A673 (cell line): ENCODE measurements around the gene SKI. TPM values are rescaled to one million over a fixed set of nuclear protein-coding genes. Genes with fewer than 3 reads are reported as not detected.

Experiments
- BruUV-seq: library from RNA; stranded (reverse); fragments of 400-500 nt; replicated peaks from 2 replicates; lab custom pipeline; 2021; lab: Mats Ljungman, UMichigan
- CTCF ChIA-PET: fragments of 300-600 bp; sonication (Branson Sonifier 250); formaldehyde crosslinking; loops from one replicate; lab custom pipeline; 2022; ENCODE audit warnings: antibody characterized with exemption; lab: Charles Lee
- POLR2A ChIA-PET: fragments of 300-600 bp; sonication (Branson Sonifier 250); formaldehyde crosslinking; loops from one replicate; lab custom pipeline; 2022; ENCODE audit warnings: antibody characterized with exemption; ENCODE audit not compliant: low non-redundant PET; lab: Charles Lee
- DNase-seq: peaks from one replicate; pipeline ENCODE4 v3.0.0-alpha.2; 2015; ENCODE audit warnings: low spot score
- H3K27ac ChIP-seq: fragments of 200-600 bp; sonication (generic); 2 replicates; pipeline ENCODE4 v1.5.1; 2016; ENCODE audit warnings: mixed run types, low read depth, mild to moderate bottlenecking, mixed read lengths, antibody characterized with exemption, low read length; ENCODE audit not compliant: poor library complexity, severe bottlenecking
- H3K27me3 ChIP-seq: fragments of 200-600 bp; sonication (generic); replicated peaks from 2 replicates; pipeline ENCODE4 v1.6.1; 2017; ENCODE audit warnings: mixed run types, low read depth, mild to moderate bottlenecking, mixed read lengths, antibody characterized with exemption, low read length; ENCODE audit not compliant: insufficient read depth, poor library complexity
- H3K36me3 ChIP-seq: fragments of 200-600 bp; sonication (generic); 2 replicates; pipeline ENCODE4 v1.6.1; 2016; ENCODE audit warnings: mixed run types, mild to moderate bottlenecking, mixed read lengths, antibody characterized with exemption, low read length; ENCODE audit not compliant: insufficient read depth, poor library complexity, severe bottlenecking
- H3K4me1 ChIP-seq: fragments of 200-600 bp; sonication (generic); 2 replicates; pipeline ENCODE4 v1.6.1; 2017; ENCODE audit warnings: mixed run types, mild to moderate bottlenecking, mixed read lengths, antibody characterized with exemption, low read length; ENCODE audit not compliant: insufficient read depth, poor library complexity, severe bottlenecking
- H3K4me3 ChIP-seq: fragments of 200-600 bp; sonication (generic); 2 replicates; pipeline ENCODE4 v1.5.1; 2016; ENCODE audit warnings: low read depth, mixed run types, mild to moderate bottlenecking, mixed read lengths, low read length; ENCODE audit not compliant: poor library complexity, severe bottlenecking
- H3K9me3 ChIP-seq: fragments of 200-600 bp; sonication (generic); 2 replicates; pipeline ENCODE4 v1.6.1; 2016; ENCODE audit warnings: mixed run types, low read depth, mild to moderate bottlenecking, mixed read lengths, antibody characterized with exemption, low read length; ENCODE audit not compliant: poor library complexity, severe bottlenecking
- EZH2 ChIP-seq: fragments of 200-600 bp; sonication (generic); IDR thresholded peaks from 2 replicates; pipeline ENCODE4 v1.6.1; 2017; ENCODE audit warnings: borderline replicate concordance, low read depth, mild to moderate bottlenecking, mixed read lengths, antibody characterized with exemption, low read length; ENCODE audit not compliant: poor library complexity, severe bottlenecking
- intact Hi-C: fragments of 100-400 bp; cut with micrococcal nuclease; formaldehyde crosslinking; loops from one replicate; pipeline ENCODE4 v1.10.0; 2022; ENCODE audit not compliant: unreplicated experiment
- total RNA-seq: library from RNA; stranded (reverse); gene quantifications from 2 replicates; pipeline ENCODE4 v1.2.3, GENCODE V29; 2021
- TF ChIP-seq, protein P1 (sequence below): fragments of 300-800, 200-600 bp; sonication (generic); conservative IDR thresholded peaks from 2 replicates; pipeline ENCODE4 v1.5.1; 2017; ENCODE audit warnings: low read depth, mild to moderate bottlenecking, antibody characterized with exemption, low read length, moderate library complexity, mixed read lengths

Gene SKI
- total RNA-seq, 1 experiment from 2014 or later = 88.1 TPM

DNA sequence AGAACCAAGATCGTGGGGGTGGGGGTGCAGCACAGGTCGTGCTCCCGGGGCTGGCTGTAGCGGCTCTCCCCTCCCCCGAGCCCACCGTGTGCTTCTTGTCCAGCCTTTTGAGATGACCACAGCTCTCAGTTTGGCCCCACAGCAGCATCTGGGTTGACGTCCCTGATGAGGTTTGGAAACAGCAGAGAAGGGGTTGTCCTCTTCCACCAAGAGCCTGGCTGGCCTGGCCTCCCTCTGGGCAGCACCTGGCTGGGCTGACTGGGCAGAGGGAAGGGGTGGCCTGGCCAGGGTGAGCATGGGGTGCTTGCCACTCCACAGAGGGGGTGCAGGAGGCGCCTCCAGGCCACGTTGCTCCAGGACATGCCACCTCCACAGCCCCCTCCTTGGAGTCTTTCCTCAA, 61.5 kb downstream of the SKI start:
- TF ChIP-seq, protein P1, sequence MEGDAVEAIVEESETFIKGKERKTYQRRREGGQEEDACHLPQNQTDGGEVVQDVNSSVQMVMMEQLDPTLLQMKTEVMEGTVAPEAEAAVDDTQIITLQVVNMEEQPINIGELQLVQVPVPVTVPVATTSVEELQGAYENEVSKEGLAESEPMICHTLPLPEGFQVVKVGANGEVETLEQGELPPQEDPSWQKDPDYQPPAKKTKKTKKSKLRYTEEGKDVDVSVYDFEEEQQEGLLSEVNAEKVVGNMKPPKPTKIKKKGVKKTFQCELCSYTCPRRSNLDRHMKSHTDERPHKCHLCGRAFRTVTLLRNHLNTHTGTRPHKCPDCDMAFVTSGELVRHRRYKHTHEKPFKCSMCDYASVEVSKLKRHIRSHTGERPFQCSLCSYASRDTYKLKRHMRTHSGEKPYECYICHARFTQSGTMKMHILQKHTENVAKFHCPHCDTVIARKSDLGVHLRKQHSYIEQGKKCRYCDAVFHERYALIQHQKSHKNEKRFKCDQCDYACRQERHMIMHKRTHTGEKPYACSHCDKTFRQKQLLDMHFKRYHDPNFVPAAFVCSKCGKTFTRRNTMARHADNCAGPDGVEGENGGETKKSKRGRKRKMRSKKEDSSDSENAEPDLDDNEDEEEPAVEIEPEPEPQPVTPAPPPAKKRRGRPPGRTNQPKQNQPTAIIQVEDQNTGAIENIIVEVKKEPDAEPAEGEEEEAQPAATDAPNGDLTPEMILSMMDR = no peak
- no peak for TF ChIP-seq EZH2
- ChIA-PET POLR2A (no interaction called here), CTCF (no interaction called here)
- Histone ChIP-seq H3K27ac (peak overlapping the region; percentile 70), H3K4me3 (no peak overlapping the region), H3K36me3 (no peaks in the 10 kb centered on the region), H3K27me3 (no peaks in the 10 kb centered on the region), H3K4me1 (peaks cover 57% of the 10 kb centered on the region), H3K9me3 (no peaks in the 10 kb centered on the region)
- BruUV-seq = no TSS peak
- intact Hi-C loops = no loop called here
- no peak for DNase-seq

DNA sequence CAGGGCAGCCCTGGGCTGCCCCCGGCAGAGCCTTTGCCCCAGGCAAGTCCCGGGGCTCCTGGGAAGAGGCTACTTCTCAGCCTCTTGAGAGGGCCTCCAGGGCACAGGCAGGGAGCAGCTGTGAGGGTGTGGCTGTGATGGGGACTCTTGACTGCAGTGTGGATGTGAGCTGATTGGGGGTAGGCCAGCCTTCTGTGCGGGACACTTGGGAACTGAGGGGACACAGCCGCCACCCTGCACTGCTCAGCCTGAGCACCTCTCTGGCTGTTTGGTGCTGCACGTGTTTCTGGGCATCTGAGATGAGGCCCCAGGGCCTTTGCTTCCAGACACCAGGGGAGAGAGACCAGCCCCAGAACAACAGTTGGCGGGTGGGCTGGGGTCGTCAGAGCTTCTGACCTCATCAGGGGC, 62.1 kb downstream of the SKI start:
- Histone ChIP-seq H3K4me3 (peak overlapping the region; percentile 19), H3K9me3 (no peaks in the 10 kb centered on the region), H3K36me3 (no peaks in the 10 kb centered on the region), H3K27me3 (no peaks in the 10 kb centered on the region), H3K4me1 (peaks cover 59% of the 10 kb centered on the region), H3K27ac (peak overlapping the region; percentile 70)
- intact Hi-C loops = no loop called here
- no TSS peak for BruUV-seq
- TF ChIP-seq, protein P1 = no peak
- no peak for TF ChIP-seq EZH2
- no peak for DNase-seq
- ChIA-PET CTCF (no interaction called here), POLR2A (no interaction called here)

- H3K27ac ChIP-seq = peak overlapping the region; percentile 70
- TF ChIP-seq, protein P1 = no peak
- no peak for TF ChIP-seq EZH2
- H3K4me3 ChIP-seq = peak overlapping the region; percentile 19
- CTCF ChIA-PET = no interaction called here
- no TSS peak for BruUV-seq
- H3K36me3 ChIP-seq = no peaks in the 10 kb centered on the region
- POLR2A ChIA-PET = no interaction called here
- H3K27me3 ChIP-seq = no peaks in the 10 kb centered on the region
- intact Hi-C loops = no loop called here
- peak; percentile 94 for DNase-seq
- peaks cover 59% of the 10 kb centered on the region for H3K4me1 ChIP-seq
- no peaks in the 10 kb centered on the region for H3K9me3 ChIP-seq
Observed at GRCh38 chr1:2290595-2291510, 62.7 kb downstream of the SKI start.
